Skin epidermis (tissue), 12 donors: ENCODE data around the gene VWA7.

ENCODE experiments used
- H3K27ac ChIP-seq, 21 experiments: fragments of 200-600 bp; sonication (generic) in 11 of 21; one replicate each; pipeline ENCODE4 v1.5.0; 2020; ENCODE audit warnings: mild to moderate bottlenecking in 3 of 21, inconsistent platforms in 2 of 21, moderate library complexity in 2 of 21
- H3K4me3 ChIP-seq, 7 experiments: fragments of 200-600 bp; sonication (generic) in 2 of 7; one replicate each; pipeline ENCODE4 v1.5.0; 2020; ENCODE audit warnings: inconsistent platforms in 2 of 7, mild to moderate bottlenecking in 2 of 7, moderate library complexity in 1 of 7

VWA7 gene

DNA sequence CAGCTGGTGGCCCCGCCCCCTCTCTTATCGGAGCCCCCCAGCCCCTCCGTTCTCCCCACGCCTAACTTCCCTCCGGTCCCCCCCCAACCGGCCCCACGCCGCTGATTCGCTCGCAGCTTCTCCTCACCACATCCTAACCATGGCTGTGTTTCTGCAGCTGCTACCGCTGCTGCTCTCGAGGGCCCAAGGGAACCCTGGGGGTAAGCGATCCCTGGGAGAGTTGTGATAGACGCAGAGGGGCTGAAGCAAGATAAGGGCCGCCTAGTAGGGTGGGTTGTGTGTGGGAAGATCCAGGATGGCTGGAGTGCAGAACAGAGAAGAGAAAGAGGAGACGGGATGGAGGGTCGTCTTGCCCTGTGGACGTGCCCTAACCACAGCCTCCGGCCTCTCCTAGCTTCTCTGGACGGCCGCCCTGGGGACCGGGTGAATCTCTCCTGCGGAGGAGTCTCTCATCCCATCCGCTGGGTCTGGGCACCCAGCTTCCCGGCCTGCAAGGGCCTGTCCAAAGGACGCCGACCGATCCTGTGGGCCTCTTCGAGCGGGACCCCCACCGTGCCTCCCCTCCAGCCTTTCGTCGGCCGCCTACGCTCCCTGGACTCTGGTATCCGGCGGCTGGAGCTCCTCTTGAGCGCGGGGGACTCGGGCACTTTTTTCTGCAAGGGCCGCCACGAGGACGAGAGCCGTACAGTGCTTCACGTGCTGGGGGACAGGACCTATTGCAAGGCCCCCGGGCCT, 53.7 kb downstream of the VWA7 start, which contains the start of gene MPIG6B:
MPIG6B (plus strand) TSS at position 129 of the 735 bp plus-strand sequence; CDS start at position 140, 11 bp downstream.
- no peak within 1 kb of the TSS for H3K4me3 ChIP-seq
- H3K27ac ChIP-seq, result peak within 1 kb of the TSS in 6 of 21 experiments; percentile 19 to 84 (median 58)

- H3K4me3 ChIP-seq, result no peak overlapping the region
- peak overlapping the region in 12 of 21 experiments; percentile 18 to 84 (median 56) for H3K27ac ChIP-seq
These were observed 55.0 kb downstream of the VWA7 start for GRCh38 chr6:31722173-31722572.

GRCh38 chr6:31721351-31722020, 55.6 kb downstream of the VWA7 start, which contains the start of gene LY6G6C:
LY6G6C (minus strand) TSS chr6:31721746; CDS start chr6:31721679, 67 bp downstream.
- Histone ChIP-seq H3K4me3 (peak within 1 kb of the TSS in 2 of 7 experiments; percentile 2 to 4), H3K27ac (peak within 1 kb of the TSS in 18 of 21 experiments; percentile 13 to 84 (median 57))

DNA sequence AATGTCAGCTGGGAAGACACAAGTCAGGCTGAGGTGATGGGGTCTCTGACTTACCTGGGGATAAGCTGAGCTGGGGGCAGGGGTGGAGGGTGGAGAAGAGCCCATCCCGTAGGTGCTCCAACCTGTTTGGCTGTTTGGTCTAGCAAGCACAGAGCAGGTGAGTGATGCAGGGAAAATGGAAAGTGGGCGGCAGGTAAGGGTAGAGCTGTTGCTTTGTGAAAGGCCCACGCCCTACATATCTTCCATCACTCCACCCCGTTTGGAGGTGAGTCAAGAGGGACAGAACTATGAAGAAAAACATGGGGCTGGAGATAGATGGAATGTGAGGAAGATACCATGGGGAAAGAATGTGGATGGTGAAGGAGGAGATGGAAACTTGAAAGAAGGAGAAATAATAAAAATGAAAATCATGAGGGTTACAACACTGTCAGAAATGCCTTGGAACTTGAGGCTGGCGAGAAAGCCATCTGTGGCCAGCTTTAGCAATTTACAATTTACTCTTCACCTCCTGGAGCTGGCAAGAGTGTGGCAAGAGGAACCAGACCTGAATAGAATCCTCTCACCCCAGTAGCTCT, 56.8 kb downstream of the VWA7 start:
- H3K4me3 ChIP-seq, result peak overlapping the region in 3 of 7 experiments; percentile 4 to 21 (median 13)
- peak overlapping the region in 19 of 21 experiments; percentile 49 to 84 (median 73) for H3K27ac ChIP-seq

DNA sequence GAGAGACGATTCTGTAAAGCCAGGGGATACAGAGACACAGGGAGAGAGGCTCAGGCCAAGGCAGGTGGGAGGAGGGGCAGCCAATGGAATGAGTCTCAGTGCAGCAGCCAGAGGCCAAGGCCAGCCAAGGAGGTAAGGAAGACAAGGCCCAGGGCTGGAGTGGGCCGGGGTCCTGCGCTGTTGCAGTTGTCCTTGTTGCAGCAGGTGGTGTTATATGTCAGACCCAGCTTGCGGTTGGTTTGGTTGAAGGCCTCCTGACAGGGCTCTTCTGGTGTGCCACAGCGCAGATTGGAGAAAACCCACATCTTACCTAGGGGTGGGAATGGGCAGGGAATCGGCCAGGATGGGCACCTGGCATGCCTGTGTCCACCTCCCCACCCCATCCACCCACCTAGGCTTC, 58.1 kb downstream of the VWA7 start:
- Histone ChIP-seq H3K4me3 (peak overlapping the region in 1 of 7 experiments; percentile 21), H3K27ac (peak overlapping the region in 20 of 21 experiments; percentile 43 to 84 (median 72))

GRCh38 chr6:31718265-31718664, 58.9 kb downstream of the VWA7 start:
- Histone ChIP-seq H3K4me3 (no peak overlapping the region), H3K27ac (peak overlapping the region in 18 of 21 experiments; percentile 44 to 84 (median 75))

GRCh38 chr6:31717499-31718222, 59.5 kb downstream of the VWA7 start:
- H3K4me3 ChIP-seq, result no peak overlapping the region
- H3K27ac ChIP-seq, result peak overlapping the region in 16 of 21 experiments; percentile 9 to 84 (median 66)
